ENCODE results near the gene DIP2A. TPM values are rescaled to one million over a fixed set of nuclear protein-coding genes. Genes with fewer than 3 reads are reported as not detected.

Gene DIP2A
- polyA plus RNA-seq, 1 donor from 2014 or later, result 45.0 TPM

DNA sequence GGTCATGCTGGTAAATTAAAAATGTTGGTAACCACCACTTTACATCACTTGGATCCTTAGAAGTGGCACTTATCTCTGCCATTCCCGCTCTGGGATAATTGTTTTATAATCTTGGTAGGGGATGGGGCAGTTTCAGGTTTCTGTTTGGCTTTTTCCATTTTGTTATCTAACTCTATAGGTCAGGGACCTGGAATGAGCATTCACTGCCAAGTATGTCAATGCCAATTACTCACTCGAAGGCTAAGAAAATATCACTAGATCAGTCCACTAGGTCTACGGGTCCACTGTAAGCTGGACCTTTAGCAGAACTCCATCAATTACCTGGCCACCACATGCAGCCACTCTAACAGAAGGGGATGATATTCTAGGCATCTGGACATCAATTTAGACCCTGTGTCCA is 4.5 kb upstream of the DIP2A start:
- H3K27ac ChIP-seq (ENCODE audit: low read length), result no peak overlapping the region
- no peaks in the 10 kb centered on the region for H3K36me3 ChIP-seq (ENCODE audit: insufficient read depth, low read length)
- no peaks in the 10 kb centered on the region for H3K9me3 ChIP-seq (ENCODE audit: low read length)
- no peak overlapping the region for H3K4me3 ChIP-seq (ENCODE audit: low read length)
- peaks cover 4% of the 10 kb centered on the region for H3K79me2 ChIP-seq (replicated peaks; ENCODE audit: insufficient read depth, low read length)
- no peaks in the 10 kb centered on the region for H4K20me1 ChIP-seq (ENCODE audit: insufficient read depth)
- no peaks in the 10 kb centered on the region for H3K27me3 ChIP-seq (ENCODE audit: insufficient read depth, low read depth, low read length)
- no peaks in the 10 kb centered on the region for H3K9me2 ChIP-seq (ENCODE audit: insufficient read depth, low read length)
- H3K9ac ChIP-seq (ENCODE audit: low read length), result no peak overlapping the region
- no peak overlapping the region for H3K4me2 ChIP-seq (ENCODE audit: low read length)
- H2AFZ ChIP-seq (ENCODE audit: low read depth, low read length), result no peak overlapping the region
- no peaks in the 10 kb centered on the region for H3F3A ChIP-seq (ENCODE audit: insufficient read depth, low read length, poor library complexity, severe bottlenecking)
- TF ChIP-seq TAF1 (IDR thresholded peaks at IDR 0.05; ENCODE audit: low read depth), result no peak
- no peak for TF ChIP-seq RAD21 (conservative IDR thresholded peaks at IDR 0.05)
- no peak for TF ChIP-seq SMC3 (conservative IDR thresholded peaks at IDR 0.05; ENCODE audit: poor library complexity)
- TF ChIP-seq, protein P1, sequence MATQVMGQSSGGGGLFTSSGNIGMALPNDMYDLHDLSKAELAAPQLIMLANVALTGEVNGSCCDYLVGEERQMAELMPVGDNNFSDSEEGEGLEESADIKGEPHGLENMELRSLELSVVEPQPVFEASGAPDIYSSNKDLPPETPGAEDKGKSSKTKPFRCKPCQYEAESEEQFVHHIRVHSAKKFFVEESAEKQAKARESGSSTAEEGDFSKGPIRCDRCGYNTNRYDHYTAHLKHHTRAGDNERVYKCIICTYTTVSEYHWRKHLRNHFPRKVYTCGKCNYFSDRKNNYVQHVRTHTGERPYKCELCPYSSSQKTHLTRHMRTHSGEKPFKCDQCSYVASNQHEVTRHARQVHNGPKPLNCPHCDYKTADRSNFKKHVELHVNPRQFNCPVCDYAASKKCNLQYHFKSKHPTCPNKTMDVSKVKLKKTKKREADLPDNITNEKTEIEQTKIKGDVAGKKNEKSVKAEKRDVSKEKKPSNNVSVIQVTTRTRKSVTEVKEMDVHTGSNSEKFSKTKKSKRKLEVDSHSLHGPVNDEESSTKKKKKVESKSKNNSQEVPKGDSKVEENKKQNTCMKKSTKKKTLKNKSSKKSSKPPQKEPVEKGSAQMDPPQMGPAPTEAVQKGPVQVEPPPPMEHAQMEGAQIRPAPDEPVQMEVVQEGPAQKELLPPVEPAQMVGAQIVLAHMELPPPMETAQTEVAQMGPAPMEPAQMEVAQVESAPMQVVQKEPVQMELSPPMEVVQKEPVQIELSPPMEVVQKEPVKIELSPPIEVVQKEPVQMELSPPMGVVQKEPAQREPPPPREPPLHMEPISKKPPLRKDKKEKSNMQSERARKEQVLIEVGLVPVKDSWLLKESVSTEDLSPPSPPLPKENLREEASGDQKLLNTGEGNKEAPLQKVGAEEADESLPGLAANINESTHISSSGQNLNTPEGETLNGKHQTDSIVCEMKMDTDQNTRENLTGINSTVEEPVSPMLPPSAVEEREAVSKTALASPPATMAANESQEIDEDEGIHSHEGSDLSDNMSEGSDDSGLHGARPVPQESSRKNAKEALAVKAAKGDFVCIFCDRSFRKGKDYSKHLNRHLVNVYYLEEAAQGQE (IDR thresholded peaks at IDR 0.05; ENCODE audit: borderline replicate concordance), result no peak
- TF ChIP-seq EZH2 (IDR thresholded peaks at IDR 0.05; ENCODE audit: borderline replicate concordance, insufficient read depth, low read length, poor library complexity, severe bottlenecking), result no peak
- TF ChIP-seq, protein P2, sequence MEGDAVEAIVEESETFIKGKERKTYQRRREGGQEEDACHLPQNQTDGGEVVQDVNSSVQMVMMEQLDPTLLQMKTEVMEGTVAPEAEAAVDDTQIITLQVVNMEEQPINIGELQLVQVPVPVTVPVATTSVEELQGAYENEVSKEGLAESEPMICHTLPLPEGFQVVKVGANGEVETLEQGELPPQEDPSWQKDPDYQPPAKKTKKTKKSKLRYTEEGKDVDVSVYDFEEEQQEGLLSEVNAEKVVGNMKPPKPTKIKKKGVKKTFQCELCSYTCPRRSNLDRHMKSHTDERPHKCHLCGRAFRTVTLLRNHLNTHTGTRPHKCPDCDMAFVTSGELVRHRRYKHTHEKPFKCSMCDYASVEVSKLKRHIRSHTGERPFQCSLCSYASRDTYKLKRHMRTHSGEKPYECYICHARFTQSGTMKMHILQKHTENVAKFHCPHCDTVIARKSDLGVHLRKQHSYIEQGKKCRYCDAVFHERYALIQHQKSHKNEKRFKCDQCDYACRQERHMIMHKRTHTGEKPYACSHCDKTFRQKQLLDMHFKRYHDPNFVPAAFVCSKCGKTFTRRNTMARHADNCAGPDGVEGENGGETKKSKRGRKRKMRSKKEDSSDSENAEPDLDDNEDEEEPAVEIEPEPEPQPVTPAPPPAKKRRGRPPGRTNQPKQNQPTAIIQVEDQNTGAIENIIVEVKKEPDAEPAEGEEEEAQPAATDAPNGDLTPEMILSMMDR (IDR thresholded peaks at IDR 0.05; ENCODE audit: poor library complexity, severe bottlenecking), result no peak
- TF ChIP-seq POLR2AphosphoS5 (IDR thresholded peaks at IDR 0.05), result no peak
- TF ChIP-seq EP300 (conservative IDR thresholded peaks at IDR 0.05; ENCODE audit: poor library complexity, severe bottlenecking), result no peak

DNA sequence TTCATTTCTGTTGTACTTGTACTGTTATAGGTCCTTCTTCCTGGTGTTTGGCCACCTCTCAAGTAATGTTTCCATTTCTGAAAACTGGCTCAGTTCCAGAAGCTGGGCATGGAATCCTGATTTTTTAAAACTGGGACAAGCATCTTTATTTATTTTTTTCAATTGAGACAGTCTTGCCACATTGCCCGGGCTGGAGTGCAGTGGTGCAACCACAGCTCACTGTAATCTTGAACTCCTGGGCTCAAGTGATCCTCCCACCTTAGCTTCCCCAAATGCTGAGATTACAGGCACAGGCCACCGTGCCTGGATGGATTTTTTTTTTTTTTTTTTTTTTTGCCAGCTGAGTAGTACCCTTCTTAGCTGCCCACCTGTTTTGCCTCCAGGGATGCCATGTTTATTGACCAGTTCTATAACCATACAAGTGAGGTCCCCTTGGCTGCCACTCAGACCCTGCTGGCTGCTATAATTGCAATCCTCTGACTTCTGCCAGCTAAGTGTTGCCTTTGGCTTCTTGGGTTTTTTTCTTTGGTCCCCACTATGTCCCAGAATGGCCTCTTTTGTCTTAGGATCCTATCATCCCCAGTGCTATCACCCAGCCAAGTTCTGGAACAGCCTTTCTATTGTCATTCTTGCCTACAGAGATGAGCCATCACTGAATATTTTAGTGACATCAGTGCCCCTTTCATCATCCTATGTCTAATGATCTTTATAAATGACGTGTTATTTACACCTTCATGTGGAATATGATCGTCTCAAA is 3.9 kb upstream of the DIP2A start:
- H3K4me3 ChIP-seq (ENCODE audit: low read length), result no peak overlapping the region
- no peak overlapping the region for H2AFZ ChIP-seq (ENCODE audit: low read depth, low read length)
- H4K20me1 ChIP-seq (ENCODE audit: insufficient read depth), result no peaks in the 10 kb centered on the region
- TF ChIP-seq SMC3 (conservative IDR thresholded peaks at IDR 0.05; ENCODE audit: poor library complexity), result no peak
- no peak for TF ChIP-seq MXI1 (conservative IDR thresholded peaks at IDR 0.05; ENCODE audit: poor library complexity, severe bottlenecking)
- TF ChIP-seq POLR2AphosphoS5 (IDR thresholded peaks at IDR 0.05), result no peak
- TF ChIP-seq, protein P2 (IDR thresholded peaks at IDR 0.05; ENCODE audit: poor library complexity, severe bottlenecking), result no peak
- TF ChIP-seq RAD21 (conservative IDR thresholded peaks at IDR 0.05), result no peak
- TF ChIP-seq TAF1 (IDR thresholded peaks at IDR 0.05; ENCODE audit: low read depth), result no peak
- TF ChIP-seq, protein P1 (IDR thresholded peaks at IDR 0.05; ENCODE audit: borderline replicate concordance), result no peak
- TF ChIP-seq EP300 (conservative IDR thresholded peaks at IDR 0.05; ENCODE audit: poor library complexity, severe bottlenecking), result no peak
- no peak for TF ChIP-seq EZH2 (IDR thresholded peaks at IDR 0.05; ENCODE audit: borderline replicate concordance, insufficient read depth, low read length, poor library complexity, severe bottlenecking)
- no peaks in the 10 kb centered on the region for H3K9me3 ChIP-seq (ENCODE audit: low read length)
- H3F3A ChIP-seq (ENCODE audit: insufficient read depth, low read length, poor library complexity, severe bottlenecking), result no peaks in the 10 kb centered on the region
- H3K79me2 ChIP-seq (replicated peaks; ENCODE audit: insufficient read depth, low read length), result peaks cover 8% of the 10 kb centered on the region
- H3K4me2 ChIP-seq (ENCODE audit: low read length), result no peak overlapping the region
- H3K9me2 ChIP-seq (ENCODE audit: insufficient read depth, low read length), result no peaks in the 10 kb centered on the region
- H3K36me3 ChIP-seq (ENCODE audit: insufficient read depth, low read length), result no peaks in the 10 kb centered on the region
- H3K27me3 ChIP-seq (ENCODE audit: insufficient read depth, low read depth, low read length), result no peaks in the 10 kb centered on the region
- H3K27ac ChIP-seq (ENCODE audit: low read length), result no peak overlapping the region
- H3K9ac ChIP-seq (ENCODE audit: low read length), result no peak overlapping the region
